Rectal smooth muscle tissue (tissue), 1 donor: ENCODE data around the gene ZFHX3.

ENCODE experiments used
- H3K27ac ChIP-seq: one replicate; pipeline ENCODE4 v1.7.0; 2013; ENCODE audit warnings: low read depth, low read length, inconsistent platforms
- H3K27me3 ChIP-seq: one replicate; pipeline ENCODE4 v1.7.0; 2013; ENCODE audit warnings: low read length; ENCODE audit not compliant: control insufficient read depth, insufficient read depth
- H3K36me3 ChIP-seq: one replicate; pipeline ENCODE4 v1.7.0; 2013; ENCODE audit warnings: low read length; ENCODE audit not compliant: control insufficient read depth, insufficient read depth
- H3K4me1 ChIP-seq: one replicate; pipeline ENCODE4 v1.7.0; 2013; ENCODE audit warnings: low read length; ENCODE audit not compliant: control insufficient read depth, insufficient read depth
- H3K4me3 ChIP-seq: one replicate; pipeline ENCODE4 v1.7.0; 2013; ENCODE audit warnings: low read length
- H3K9ac ChIP-seq: one replicate; pipeline ENCODE4 v1.7.0; 2013; ENCODE audit warnings: low read length

Gene ZFHX3

GRCh38 chr16:72791786-72792185 is 256.1 kb downstream of the ZFHX3 start:
- Histone ChIP-seq H3K36me3 (peaks cover 4% of the 10 kb centered on the region), H3K27ac (no peak overlapping the region)

GRCh38 chr16:72789921-72790320 is 258.0 kb downstream of the ZFHX3 start:
- no peaks in the 10 kb centered on the region for H3K4me1 ChIP-seq
- no peak overlapping the region for H3K4me3 ChIP-seq
- H3K27ac ChIP-seq: no peak overlapping the region
- H3K9ac ChIP-seq: no peak overlapping the region
- peaks cover 4% of the 10 kb centered on the region for H3K36me3 ChIP-seq
- no peaks in the 10 kb centered on the region for H3K27me3 ChIP-seq

More at GRCh38 chr16:72791786-72792185, 256.1 kb downstream of the ZFHX3 start:
- H3K9ac ChIP-seq: no peak overlapping the region
- H3K4me3 ChIP-seq: no peak overlapping the region
- H3K4me1 ChIP-seq: no peaks in the 10 kb centered on the region
- H3K27me3 ChIP-seq: no peaks in the 10 kb centered on the region

GRCh38 chr16:72789465-72789864 is 258.5 kb downstream of the ZFHX3 start:
- Histone ChIP-seq H3K36me3 (peaks cover 4% of the 10 kb centered on the region), H3K4me1 (no peaks in the 10 kb centered on the region), H3K27me3 (no peaks in the 10 kb centered on the region), H3K4me3 (no peak overlapping the region), H3K9ac (no peak overlapping the region), H3K27ac (no peak overlapping the region)

- no peak overlapping the region for H3K27ac ChIP-seq
- H3K9ac ChIP-seq: no peak overlapping the region
- H3K27me3 ChIP-seq: no peaks in the 10 kb centered on the region
- H3K4me3 ChIP-seq: peak overlapping the region; percentile 80
- no peaks in the 10 kb centered on the region for H3K4me1 ChIP-seq
- H3K36me3 ChIP-seq: no peaks in the 10 kb centered on the region
Measured at GRCh38 chr16:72788269-72788809, 259.6 kb downstream of the ZFHX3 start.

GRCh38 chr16:72787514-72788268 is 260.2 kb downstream of the ZFHX3 start:
- peak overlapping the region; percentile 80 for H3K4me3 ChIP-seq
- H3K9ac ChIP-seq: no peak overlapping the region
- H3K27ac ChIP-seq: peak overlapping the region; percentile 40
- no peaks in the 10 kb centered on the region for H3K27me3 ChIP-seq
- H3K4me1 ChIP-seq: no peaks in the 10 kb centered on the region
- no peaks in the 10 kb centered on the region for H3K36me3 ChIP-seq

- Histone ChIP-seq H3K9ac (no peak overlapping the region), H3K27ac (peak overlapping the region; percentile 65)
Measured at GRCh38 chr16:72787130-72787513, 260.8 kb downstream of the ZFHX3 start.

GRCh38 chr16:72786606-72787005 is 261.3 kb downstream of the ZFHX3 start:
- Histone ChIP-seq H3K36me3 (no peaks in the 10 kb centered on the region), H3K9ac (no peak overlapping the region), H3K27me3 (no peaks in the 10 kb centered on the region), H3K27ac (no peak overlapping the region), H3K4me3 (no peak overlapping the region), H3K4me1 (no peaks in the 10 kb centered on the region)

More at GRCh38 chr16:72787130-72787513, 260.8 kb downstream of the ZFHX3 start:
- no peaks in the 10 kb centered on the region for H3K4me1 ChIP-seq
- no peaks in the 10 kb centered on the region for H3K27me3 ChIP-seq
- no peaks in the 10 kb centered on the region for H3K36me3 ChIP-seq
- H3K4me3 ChIP-seq: peak overlapping the region; percentile 47

GRCh38 chr16:72785886-72786285 is 262.0 kb downstream of the ZFHX3 start:
- Histone ChIP-seq H3K27ac (no peak overlapping the region), H3K9ac (no peak overlapping the region), H3K4me3 (no peak overlapping the region), H3K27me3 (no peaks in the 10 kb centered on the region), H3K36me3 (no peaks in the 10 kb centered on the region), H3K4me1 (no peaks in the 10 kb centered on the region)

- Histone ChIP-seq H3K4me1 (no peaks in the 10 kb centered on the region), H3K27ac (no peak overlapping the region), H3K9ac (no peak overlapping the region), H3K36me3 (no peaks in the 10 kb centered on the region), H3K27me3 (no peaks in the 10 kb centered on the region), H3K4me3 (no peak overlapping the region)
Measured at GRCh38 chr16:72785171-72785570, 262.8 kb downstream of the ZFHX3 start.

GRCh38 chr16:72783716-72784318 is 264.1 kb downstream of the ZFHX3 start:
- Histone ChIP-seq H3K9ac (no peak overlapping the region), H3K4me3 (no peak overlapping the region), H3K36me3 (no peaks in the 10 kb centered on the region), H3K27ac (no peak overlapping the region), H3K4me1 (no peaks in the 10 kb centered on the region), H3K27me3 (no peaks in the 10 kb centered on the region)

GRCh38 chr16:72769876-72770275 is 278.1 kb downstream of the ZFHX3 start:
- Histone ChIP-seq H3K4me3 (no peak overlapping the region), H3K27ac (no peak overlapping the region)

GRCh38 chr16:72768591-72768990 is 279.3 kb downstream of the ZFHX3 start:
- no peaks in the 10 kb centered on the region for H3K4me1 ChIP-seq
- no peak overlapping the region for H3K4me3 ChIP-seq
- H3K9ac ChIP-seq: no peak overlapping the region
- H3K27ac ChIP-seq: no peak overlapping the region
- H3K27me3 ChIP-seq: no peaks in the 10 kb centered on the region
- H3K36me3 ChIP-seq: no peaks in the 10 kb centered on the region

More at GRCh38 chr16:72769876-72770275, 278.1 kb downstream of the ZFHX3 start:
- no peaks in the 10 kb centered on the region for H3K27me3 ChIP-seq
- H3K36me3 ChIP-seq: no peaks in the 10 kb centered on the region
- no peak overlapping the region for H3K9ac ChIP-seq
- H3K4me1 ChIP-seq: no peaks in the 10 kb centered on the region
